ENCODE results near the gene PPP1R12C. TPM values are rescaled to one million over a fixed set of nuclear protein-coding genes. Genes with fewer than 3 reads are reported as not detected.

Gene PPP1R12C
- total RNA-seq, 1 experiment from 2014 or later, result 136 TPM

GRCh38 chr19:55145232-55145631 is 27.8 kb upstream of the PPP1R12C start:
- H3K79me2 ChIP-seq (ENCODE audit: low read length), result 0 out of 2 replicates have a peak, but pooled peaks cover 3% of the 10 kb centered on the region
- no peaks in the 10 kb centered on the region for H3K27me3 ChIP-seq (ENCODE audit: low read length)
- H3K9me2 ChIP-seq (replicated peaks; ENCODE audit: low read length), result no peaks in the 10 kb centered on the region
- no peak overlapping the region for H2AFZ ChIP-seq (ENCODE audit: low read length)
- CTCF ChIA-PET, result interaction anchor here (0.6 kb wide), 1 partner anchor 30 kb away, joined by 3 read pairs; no protein-coding TSS in a partner anchor
- peak overlapping the region; percentile 77 for H3K4me2 ChIP-seq (ENCODE audit: low read length)
- TF ChIP-seq CTCF (conservative IDR thresholded peaks at IDR 0.05; ENCODE audit: low read depth, low read length) (no peak), EZH2 (IDR thresholded peaks at IDR 0.05; ENCODE audit: low read length, unreplicated experiment) (no peak), EZH2phosphoT487 (IDR thresholded peaks at IDR 0.05; ENCODE audit: borderline replicate concordance, low read length) (no peak)
- peak overlapping the region; percentile 52 for H3K4me3 ChIP-seq (ENCODE audit: low read length)
- intact Hi-C loops (cut with micrococcal nuclease), result no loop called here
- ATAC-seq (no peak), DNase-seq (no peak)
- H3K9ac ChIP-seq (ENCODE audit: low read length), result no peak overlapping the region
- no TSS peak for BruUV-seq (replicated peaks)
- no peak overlapping the region for H3K27ac ChIP-seq (ENCODE audit: low read length)
- H3K9me3 ChIP-seq (ENCODE audit: low read length), result no peaks in the 10 kb centered on the region
- H3K36me3 ChIP-seq (ENCODE audit: low read depth, low read length), result no peaks in the 10 kb centered on the region
- H3K4me1 ChIP-seq (ENCODE audit: insufficient read depth, low read length), result peaks cover 6% of the 10 kb centered on the region; the same call in 1 of the 2 replicates
- POLR2A ChIA-PET (ENCODE audit: unreplicated experiment), result no interaction called here
- H4K20me1 ChIP-seq (ENCODE audit: low read length), result no peaks in the 10 kb centered on the region
- H3F3A ChIP-seq (ENCODE audit: low read length, unreplicated experiment), result no peaks in the 10 kb centered on the region

GRCh38 chr19:55141696-55142095 is 24.3 kb upstream of the PPP1R12C start:
- ChIA-PET CTCF (interaction anchor here (0.6 to 1.3 kb wide), 8 partner anchors 17 to 362 kb away, joined by 3 to 18 read pairs (median 8); partner anchors contain the start of gene PPP6R1), POLR2A (ENCODE audit: unreplicated experiment) (no interaction called here)
- Histone ChIP-seq H3K27ac (ENCODE audit: low read length) (no peak overlapping the region), H3K4me1 (ENCODE audit: insufficient read depth, low read length) (peaks cover 1% of the 10 kb centered on the region; the same call in 1 of the 2 replicates), H3K4me2 (ENCODE audit: low read length) (peak overlapping the region; percentile 26), H3K27me3 (ENCODE audit: low read length) (no peaks in the 10 kb centered on the region), H3K9me2 (replicated peaks; ENCODE audit: low read length) (no peaks in the 10 kb centered on the region), H4K20me1 (ENCODE audit: low read length) (no peaks in the 10 kb centered on the region), H2AFZ (ENCODE audit: low read length) (peak overlapping the region; percentile 10), H3K9ac (ENCODE audit: low read length) (no peak overlapping the region), H3K36me3 (ENCODE audit: low read depth, low read length) (no peaks in the 10 kb centered on the region), H3F3A (ENCODE audit: low read length, unreplicated experiment) (no peaks in the 10 kb centered on the region), H3K9me3 (ENCODE audit: low read length) (no peaks in the 10 kb centered on the region), H3K79me2 (ENCODE audit: low read length) (0 out of 2 replicates have a peak, but pooled peaks cover 3% of the 10 kb centered on the region), H3K4me3 (ENCODE audit: low read length) (no peak overlapping the region)
- TF ChIP-seq CTCF (conservative IDR thresholded peaks at IDR 0.05; ENCODE audit: low read depth, low read length), result no peak
- no peak for TF ChIP-seq EZH2phosphoT487 (IDR thresholded peaks at IDR 0.05; ENCODE audit: borderline replicate concordance, low read length)
- TF ChIP-seq EZH2 (IDR thresholded peaks at IDR 0.05; ENCODE audit: low read length, unreplicated experiment), result no peak
- intact Hi-C loops (cut with micrococcal nuclease), result loop anchor here (1.0 to 5.0 kb wide), 4 partner anchors 19 to 361 kb away; no protein-coding TSS in a partner anchor
- DNase-seq (no peak), ATAC-seq (no peak)
- no TSS peak for BruUV-seq (replicated peaks)

GRCh38 chr19:55137915-55138314 is 20.5 kb upstream of the PPP1R12C start:
- no TSS peak for BruUV-seq (replicated peaks)
- no peak for ATAC-seq
- CTCF ChIA-PET, result no interaction called here
- H3K79me2 ChIP-seq (ENCODE audit: low read length), result no peaks in the 10 kb centered on the region
- H4K20me1 ChIP-seq (ENCODE audit: low read length), result no peaks in the 10 kb centered on the region
- no peak overlapping the region for H3K4me2 ChIP-seq (ENCODE audit: low read length)
- no peaks in the 10 kb centered on the region for H3K36me3 ChIP-seq (ENCODE audit: low read depth, low read length)
- H3K4me3 ChIP-seq (ENCODE audit: low read length), result no peak overlapping the region
- POLR2A ChIA-PET (ENCODE audit: unreplicated experiment), result no interaction called here
- H3K27me3 ChIP-seq (ENCODE audit: low read length), result no peaks in the 10 kb centered on the region
- no peaks in the 10 kb centered on the region for H3K9me2 ChIP-seq (replicated peaks; ENCODE audit: low read length)
- H3K27ac ChIP-seq (ENCODE audit: low read length), result no peak overlapping the region
- H3K4me1 ChIP-seq (ENCODE audit: insufficient read depth, low read length), result no peaks in the 10 kb centered on the region
- H2AFZ ChIP-seq (ENCODE audit: low read length), result no peak overlapping the region
- intact Hi-C loops (cut with micrococcal nuclease), result no loop called here
- H3K9me3 ChIP-seq (ENCODE audit: low read length), result no peaks in the 10 kb centered on the region
- no peak overlapping the region for H3K9ac ChIP-seq (ENCODE audit: low read length)
- TF ChIP-seq EZH2 (IDR thresholded peaks at IDR 0.05; ENCODE audit: low read length, unreplicated experiment) (no peak), EZH2phosphoT487 (IDR thresholded peaks at IDR 0.05; ENCODE audit: borderline replicate concordance, low read length) (no peak), CTCF (conservative IDR thresholded peaks at IDR 0.05; ENCODE audit: low read depth, low read length) (no peak)
- no peaks in the 10 kb centered on the region for H3F3A ChIP-seq (ENCODE audit: low read length, unreplicated experiment)
- DNase-seq, result no peak
